MCF 10A (cell line): ENCODE measurements around the gene PRR33. TPM values are rescaled to one million over a fixed set of nuclear protein-coding genes. Genes with fewer than 3 reads are reported as not detected.

Source experiments
- BruUV-seq: library from RNA; stranded (reverse); fragments of 400-500 nt; replicated peaks from 2 replicates; lab custom pipeline; 2021; lab: Mats Ljungman, UMichigan
- CTCF ChIA-PET: fragments of 300-600 bp; sonication (Branson Sonifier 250); formaldehyde crosslinking; extraction: SDS; loops from one replicate; lab custom pipeline; 2021; ENCODE audit warnings: antibody characterized with exemption, inconsistent platforms; lab: Yijun Ruan, JAX
- POLR2A ChIA-PET: fragments of 300-600, 350-650 bp; sonication (Branson Sonifier 250); formaldehyde crosslinking; extraction: SDS; loops from one replicate; lab custom pipeline; 2020; ENCODE audit warnings: antibody characterized with exemption, inconsistent platforms; lab: Yijun Ruan, JAX
- DNase-seq: peaks from one replicate; pipeline ENCODE4 v3.0.0-alpha.2; 2018; ENCODE audit not compliant: unreplicated experiment
- H3K27ac Mint-ChIP-seq: one replicate; pipeline ENCODE4 v1.8.0; 2022; ENCODE audit warnings: mild to moderate bottlenecking, low read depth, mixed read lengths; ENCODE audit not compliant: unreplicated experiment
- H3K27me3 Mint-ChIP-seq: one replicate; pipeline ENCODE4 v1.8.0; 2022; ENCODE audit warnings: mixed read lengths; ENCODE audit not compliant: insufficient read depth, unreplicated experiment
- H3K36me3 Mint-ChIP-seq: one replicate; pipeline ENCODE4 v1.8.0; 2022; ENCODE audit warnings: mild to moderate bottlenecking, moderate library complexity, mixed read lengths; ENCODE audit not compliant: insufficient read depth, unreplicated experiment
- H3K4me1 Mint-ChIP-seq: one replicate; pipeline ENCODE4 v1.8.0; 2022; ENCODE audit warnings: mixed read lengths; ENCODE audit not compliant: insufficient read depth, unreplicated experiment
- H3K4me3 Mint-ChIP-seq: one replicate; pipeline ENCODE4 v1.8.0; 2022; ENCODE audit warnings: mild to moderate bottlenecking, moderate library complexity, mixed read lengths; ENCODE audit not compliant: unreplicated experiment
- H3K9me3 Mint-ChIP-seq: one replicate; pipeline ENCODE4 v1.8.0; 2022; ENCODE audit warnings: mixed read lengths; ENCODE audit not compliant: unreplicated experiment
- CTCF ChIP-seq: fragments of 200-600 bp; IDR thresholded peaks from one replicate; pipeline ENCODE4 v1.8.0; 2022; ENCODE audit warnings: antibody characterized with exemption, mild to moderate bottlenecking; ENCODE audit not compliant: unreplicated experiment
- intact Hi-C: fragments of 100-400 bp; cut with micrococcal nuclease; formaldehyde crosslinking; loops from 2 replicates; pipeline ENCODE4 v1.14.1; 2022
- total RNA-seq: library from RNA; stranded (reverse); gene quantifications from 2 replicates; pipeline ENCODE4 v1.2.3, GENCODE V29; 2022

PRR33 gene
- total RNA-seq, 1 experiment from 2014 or later = not detected

GRCh38 chr11:1919391-1920127, 27.9 kb upstream of the PRR33 start, which contains the start of gene TNNT3:
Gene TNNT3 (plus strand): TSS chr11:1919703. CDS start chr11:1922875, 3,172 bp downstream.
- Mint-ChIP-seq H3K27me3 (peaks cover 16% of the 10 kb centered on the region), H3K36me3 (no peaks in the 10 kb centered on the region), H3K27ac (no peak within 1 kb of the TSS), H3K9me3 (no peaks in the 10 kb centered on the region), H3K4me1 (no peaks in the 10 kb centered on the region), H3K4me3 (no peak within 1 kb of the TSS)
- TF ChIP-seq CTCF = no peak
- intact Hi-C loops = loop anchor here (5.0 kb wide), 1 partner anchor 37 kb away; no protein-coding TSS in a partner anchor
- CTCF ChIA-PET = interaction anchor here (0.6 to 1.1 kb wide), 2 partner anchors 37 to 264 kb away, joined by 4 read pairs; no protein-coding TSS in a partner anchor
- no TSS peak for BruUV-seq
- no peak for DNase-seq
- POLR2A ChIA-PET = interaction anchor here (0.5 to 0.7 kb wide), 2 partner anchors 8 to 14 kb away, joined by 3 to 4 read pairs; no protein-coding TSS in a partner anchor

GRCh38 chr11:1918436-1919315, 27.0 kb upstream of the PRR33 start:
- no peaks in the 10 kb centered on the region for H3K36me3 Mint-ChIP-seq
- CTCF ChIA-PET = no interaction called here
- intact Hi-C loops = loop anchor here (1.0 to 5.0 kb wide), 3 partner anchors 36 to 225 kb away; no protein-coding TSS in a partner anchor

GRCh38 chr11:1917523-1918435, 26.1 kb upstream of the PRR33 start:
- intact Hi-C loops = loop anchor here (1.0 to 5.0 kb wide), 3 partner anchors 35 to 224 kb away; no protein-coding TSS in a partner anchor
- CTCF ChIA-PET = no interaction called here
- Mint-ChIP-seq H3K4me3 (no peak overlapping the region), H3K27me3 (peaks cover 26% of the 10 kb centered on the region), H3K36me3 (no peaks in the 10 kb centered on the region), H3K9me3 (peaks cover 7% of the 10 kb centered on the region), H3K27ac (no peak overlapping the region), H3K4me1 (no peaks in the 10 kb centered on the region)
- BruUV-seq = no TSS peak
- DNase-seq = no peak
- peak; percentile 38 for TF ChIP-seq CTCF
- POLR2A ChIA-PET = no interaction called here

More at GRCh38 chr11:1918436-1919315, 27.0 kb upstream of the PRR33 start:
- H3K4me1 Mint-ChIP-seq = no peaks in the 10 kb centered on the region
- DNase-seq = peak; percentile 31
- TF ChIP-seq CTCF = peak; percentile 31
- BruUV-seq = no TSS peak
- peaks cover 17% of the 10 kb centered on the region for H3K27me3 Mint-ChIP-seq
- no peak overlapping the region for H3K27ac Mint-ChIP-seq
- peaks cover 7% of the 10 kb centered on the region for H3K9me3 Mint-ChIP-seq
- POLR2A ChIA-PET = no interaction called here
- H3K4me3 Mint-ChIP-seq = no peak overlapping the region
